Right forelimb (tissue), 1 donor: ENCODE measurements around the gene RALGPS1.

Experiments used
- DNase-seq: peaks from one replicate; pipeline ENCODE4 v3.0.0-alpha.2; 2018

Gene RALGPS1

DNA sequence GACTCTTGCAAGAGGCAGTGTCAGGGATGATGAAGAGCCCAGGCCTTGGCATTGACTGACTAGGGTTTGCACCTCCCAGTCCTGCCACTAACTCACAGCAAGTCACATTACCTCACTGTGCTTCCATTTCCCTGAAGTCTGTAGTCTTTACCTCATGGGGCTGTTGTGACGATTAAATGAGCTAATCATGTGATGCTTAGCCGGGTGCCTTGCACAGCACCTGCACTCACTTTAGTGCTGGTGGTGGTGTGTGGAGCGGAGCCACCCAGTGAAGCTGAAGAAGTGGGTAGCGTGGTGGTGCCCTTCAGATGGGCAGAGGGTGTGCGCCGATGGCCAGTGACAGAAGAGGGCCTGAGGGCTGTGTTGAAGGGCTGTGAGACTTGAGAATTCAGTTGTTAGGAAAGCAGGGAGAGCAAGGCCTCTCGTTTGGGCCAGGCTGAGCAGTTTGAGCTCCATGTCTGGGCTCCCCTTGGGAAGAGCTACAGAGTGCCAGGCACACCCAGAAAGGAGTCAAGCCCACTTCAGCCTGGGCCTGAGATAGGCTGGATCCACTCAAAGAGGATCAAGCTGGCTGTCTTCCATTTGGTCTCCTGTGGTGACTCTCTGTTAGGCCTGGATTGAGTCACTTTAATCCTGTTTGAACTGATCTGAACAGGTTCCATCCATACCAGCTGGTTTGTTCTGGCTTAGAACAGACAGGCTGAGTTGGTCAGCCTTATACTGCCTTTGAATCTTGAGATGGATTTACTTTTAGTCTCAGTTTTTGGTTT is 42.5 kb downstream of the RALGPS1 start:
- DNase-seq, result no peak

DNA sequence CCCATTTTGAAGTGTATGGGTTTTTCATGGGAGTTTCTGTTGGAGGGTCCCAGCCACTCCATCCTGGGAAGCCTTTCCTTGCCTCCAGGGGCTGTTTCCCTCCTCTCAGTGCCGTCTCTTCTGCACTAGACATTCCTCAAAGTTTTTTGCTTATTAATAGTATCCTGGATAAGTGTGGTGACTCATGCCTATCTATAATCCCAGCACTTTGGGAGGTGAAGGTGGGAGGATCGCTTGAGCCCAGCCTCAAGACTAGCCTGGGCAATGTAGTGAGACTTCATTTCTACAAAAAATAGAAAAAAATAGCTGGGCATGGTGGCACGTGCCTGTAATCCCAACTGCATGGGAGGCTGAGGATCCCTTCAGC is 43.1 kb downstream of the RALGPS1 start:
- no peak for DNase-seq

DNA sequence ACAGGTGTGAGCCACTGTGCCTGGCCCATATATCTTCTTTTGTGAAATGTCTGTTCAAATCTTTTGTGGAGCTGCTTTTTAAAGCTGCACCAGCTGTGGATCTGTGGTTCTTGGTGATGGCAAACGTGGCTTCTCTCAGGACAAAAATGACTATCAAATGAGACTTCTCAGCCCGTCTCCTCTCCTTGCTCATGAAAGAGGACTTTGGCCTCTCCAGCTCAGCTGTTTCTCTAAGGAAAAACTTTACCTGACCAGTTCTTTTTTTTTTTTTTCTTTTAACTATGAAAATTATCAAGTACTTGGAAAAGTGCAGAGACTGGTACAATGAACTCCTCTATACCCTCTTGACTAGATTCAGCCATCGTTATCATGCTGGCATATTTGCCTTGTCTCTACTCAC is 44.8 kb downstream of the RALGPS1 start:
- no peak for DNase-seq

DNA sequence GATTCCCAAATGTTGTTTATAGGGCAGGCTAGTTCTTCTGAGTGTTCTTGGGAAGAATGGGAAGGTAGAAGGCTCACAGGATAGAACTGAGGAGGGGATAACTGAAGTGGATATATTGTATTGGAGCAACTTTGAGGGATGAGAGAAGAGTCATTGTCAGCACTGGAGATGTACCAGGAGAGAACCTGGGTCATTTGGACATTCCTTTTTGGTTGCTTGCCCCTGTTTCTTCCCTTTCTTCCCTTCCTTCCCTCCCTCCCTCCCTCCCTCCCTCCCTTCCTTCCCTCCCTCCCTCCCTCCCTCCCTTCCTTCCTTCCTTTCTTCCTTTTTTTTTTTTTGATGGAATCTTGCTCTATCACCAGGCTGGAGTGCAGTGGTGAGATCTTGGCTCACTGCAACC is 45.3 kb downstream of the RALGPS1 start:
- no peak for DNase-seq

DNA sequence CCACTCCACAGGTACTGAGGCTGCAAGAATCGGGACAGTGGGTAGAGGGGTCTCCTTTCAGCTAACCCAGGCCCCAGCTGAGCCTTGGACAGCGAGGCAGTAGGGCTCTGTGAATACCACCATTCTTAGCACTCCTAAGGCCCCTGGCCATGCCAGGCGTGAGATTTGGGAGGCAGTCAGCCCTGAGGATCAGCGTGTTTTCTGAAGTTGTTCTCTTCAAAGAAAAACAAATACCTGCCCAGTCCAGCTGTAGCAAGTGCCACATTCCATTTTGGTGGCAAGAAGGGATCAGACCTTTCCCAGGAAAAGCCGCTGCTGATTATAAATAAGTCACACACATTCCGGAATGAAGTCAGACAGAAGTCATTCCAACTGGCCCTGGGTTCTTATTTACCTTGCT is 47.8 kb downstream of the RALGPS1 start:
- no peak for DNase-seq

DNA sequence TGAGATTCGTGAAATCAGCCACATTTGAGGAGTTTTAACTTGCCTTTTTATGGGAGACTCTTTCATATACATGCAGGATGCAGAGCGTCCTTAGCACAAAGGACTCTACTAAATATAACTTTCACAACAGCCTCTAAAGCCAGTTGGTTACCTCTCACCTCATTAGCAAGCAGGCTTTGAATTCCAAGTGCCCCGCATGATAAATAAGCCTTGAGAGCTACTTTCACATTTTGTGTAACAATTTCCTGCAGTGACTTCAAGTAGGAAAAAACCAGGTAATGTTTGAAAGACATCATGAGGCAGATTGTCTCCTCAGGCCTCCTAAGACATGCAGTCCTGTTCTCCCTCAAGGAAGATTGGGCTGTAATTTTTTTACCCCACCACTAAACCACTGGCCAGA is 50.5 kb downstream of the RALGPS1 start:
- no peak for DNase-seq

DNA sequence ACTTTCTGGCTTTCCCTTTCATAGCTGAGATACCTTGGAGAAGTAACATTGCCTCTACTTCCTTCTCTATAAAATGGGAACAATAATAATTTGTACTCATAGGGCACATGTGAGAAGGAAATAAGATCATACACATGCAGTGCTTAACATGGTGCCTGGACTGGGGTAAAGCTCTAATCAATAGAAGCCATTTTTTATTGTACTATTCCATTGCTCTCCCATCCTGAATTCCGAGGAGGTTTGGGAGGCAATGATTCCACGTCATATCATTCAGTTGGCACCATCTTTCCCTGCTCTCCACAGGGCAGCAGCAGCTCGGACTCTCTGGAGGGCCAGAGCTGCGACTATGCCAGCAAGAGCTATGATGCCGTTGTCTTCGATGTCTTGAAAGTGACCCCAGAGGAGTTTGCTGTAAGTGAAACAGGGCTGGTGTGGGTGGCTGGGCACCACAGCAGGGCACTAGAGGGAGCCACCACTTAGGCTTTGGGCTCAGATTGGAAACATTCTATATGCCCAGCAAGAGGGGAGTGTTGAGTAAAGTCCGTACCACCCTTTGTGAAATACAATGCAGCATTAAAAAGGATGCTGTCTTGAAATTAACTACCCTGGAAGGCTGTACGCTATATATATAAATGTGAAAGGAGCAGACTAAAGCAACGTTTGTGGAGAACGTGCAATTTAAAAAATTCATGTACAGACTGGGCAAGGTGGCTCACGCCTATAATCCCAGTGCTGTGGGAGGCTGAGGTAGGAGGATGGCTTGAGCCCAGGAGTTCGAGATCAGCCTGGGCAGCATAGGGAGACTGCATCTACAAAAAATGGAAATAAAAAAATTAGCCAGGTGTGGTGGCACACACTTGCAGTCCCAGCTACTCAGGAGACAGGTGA is 51.2 kb downstream of the RALGPS1 start:
- DNase-seq, result no peak

DNA sequence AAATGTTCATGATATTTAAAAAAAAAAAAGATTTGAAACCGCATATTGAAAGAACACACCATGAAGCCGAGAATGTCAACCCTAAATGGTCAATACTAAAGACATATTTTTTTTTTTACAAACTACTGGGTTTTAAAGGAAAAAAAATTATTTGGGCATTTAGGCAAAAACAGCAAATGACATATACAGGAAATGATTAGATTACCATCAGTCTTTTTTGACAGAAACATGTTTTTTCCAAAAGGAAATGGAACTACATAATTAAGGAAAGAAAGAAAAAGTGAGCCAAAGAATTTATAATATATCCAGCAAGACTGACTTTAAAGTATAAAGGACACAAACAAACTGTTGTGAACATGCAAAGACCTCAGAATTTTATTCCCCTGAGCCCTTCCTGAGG is 56.7 kb downstream of the RALGPS1 start:
- DNase-seq, result no peak

DNA sequence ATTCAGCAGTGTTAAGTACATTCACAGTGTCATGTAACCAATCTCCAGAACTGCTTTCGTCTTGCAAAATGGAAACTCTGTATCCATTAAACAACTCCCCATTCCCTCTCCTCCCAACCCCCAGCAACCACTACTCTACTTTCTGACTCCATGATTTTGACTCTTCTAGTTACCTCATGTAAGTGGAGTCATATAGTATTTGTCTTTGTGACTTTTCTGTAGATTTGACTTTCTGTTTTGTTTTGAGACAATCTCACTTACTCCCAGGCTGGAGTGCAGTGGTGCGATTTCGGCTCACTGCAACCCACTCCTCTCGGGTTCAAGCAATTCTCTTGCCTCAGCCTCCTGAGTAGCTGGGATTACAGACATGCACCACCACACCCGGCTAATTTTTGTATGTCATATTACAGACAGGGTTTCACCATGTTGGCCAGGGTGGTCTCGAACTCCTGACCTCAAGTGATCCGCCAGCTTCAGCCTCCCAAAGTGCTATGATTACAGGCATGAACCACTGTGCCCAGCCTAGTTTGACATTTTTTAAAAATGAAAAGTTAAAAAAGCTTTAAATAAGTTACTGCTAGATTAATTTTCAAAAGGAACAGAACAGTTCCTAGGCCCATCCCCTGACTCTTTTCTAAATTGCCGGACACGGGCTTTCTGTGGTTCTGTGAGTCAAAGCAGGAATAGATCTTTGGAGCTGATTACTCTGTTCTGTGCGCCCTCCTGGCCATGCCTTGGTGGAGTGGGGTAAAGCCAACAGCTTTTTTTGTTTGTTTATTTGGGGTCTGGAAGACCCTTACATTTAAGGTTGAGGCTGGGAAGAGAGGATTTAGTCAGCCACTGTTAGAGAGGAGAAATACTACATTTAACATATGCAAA is 59.3 kb downstream of the RALGPS1 start:
- DNase-seq, result no peak

DNA sequence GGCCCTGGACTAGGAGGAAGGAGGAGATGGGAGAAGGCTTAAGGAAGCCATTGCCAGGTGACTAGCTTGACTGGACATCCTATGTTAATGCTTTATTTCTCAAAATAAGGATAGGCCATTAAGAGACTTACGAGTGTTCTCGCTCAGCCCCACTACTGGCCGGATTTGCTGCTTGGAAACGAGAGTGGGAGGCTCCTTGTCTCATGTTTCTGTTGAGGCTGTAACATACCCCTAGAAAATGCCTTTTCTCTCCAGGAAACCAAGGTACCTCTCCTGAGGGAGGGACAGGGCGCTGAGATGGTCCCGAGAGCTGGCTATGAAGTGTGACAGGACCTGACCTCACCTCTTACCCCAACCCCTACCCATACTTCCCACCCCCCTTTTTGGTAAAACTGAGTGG is 60.0 kb downstream of the RALGPS1 start:
- DNase-seq, result no peak

DNA sequence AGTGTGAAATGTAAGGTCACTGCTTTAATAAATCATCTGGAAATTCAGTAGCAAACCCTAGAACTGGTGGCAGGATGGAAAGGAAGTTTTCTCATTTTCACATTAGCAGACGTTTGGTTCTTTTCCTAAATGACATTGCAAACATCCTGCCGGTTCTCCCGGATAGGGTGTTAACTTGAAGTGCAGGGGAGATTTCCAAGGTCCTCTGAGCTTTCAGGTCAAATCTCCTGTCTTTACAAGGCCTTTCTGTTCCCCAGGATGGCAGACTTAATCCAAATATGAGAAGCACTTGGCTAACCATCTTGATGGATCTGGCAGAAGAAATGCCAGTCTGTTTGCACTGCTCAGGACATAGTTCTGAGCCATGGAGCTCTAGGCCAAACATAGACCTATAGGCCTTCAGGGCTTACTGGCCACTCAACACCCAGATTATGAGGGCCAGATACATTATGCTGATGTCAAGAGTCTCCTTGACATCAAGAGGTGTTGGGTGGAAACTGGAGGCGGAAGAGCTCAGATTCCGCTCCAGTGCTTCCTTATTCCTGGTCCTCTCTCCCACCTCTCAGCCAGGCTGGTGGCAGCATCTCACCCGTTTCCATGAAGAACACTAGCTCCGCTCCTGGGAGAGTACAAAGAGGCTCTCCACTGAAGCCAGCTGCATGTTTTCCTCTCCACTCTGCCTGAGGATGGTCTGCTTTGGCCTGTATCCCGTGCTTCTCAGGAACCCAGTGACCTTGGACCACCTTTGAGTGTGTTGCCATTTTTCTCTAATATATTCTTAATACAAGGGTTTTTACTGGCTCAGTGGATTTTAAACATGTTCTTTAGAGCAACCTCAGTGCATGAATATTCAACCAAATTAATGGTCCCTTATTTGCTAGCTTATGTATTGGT is 61.0 kb downstream of the RALGPS1 start:
- no peak for DNase-seq

DNA sequence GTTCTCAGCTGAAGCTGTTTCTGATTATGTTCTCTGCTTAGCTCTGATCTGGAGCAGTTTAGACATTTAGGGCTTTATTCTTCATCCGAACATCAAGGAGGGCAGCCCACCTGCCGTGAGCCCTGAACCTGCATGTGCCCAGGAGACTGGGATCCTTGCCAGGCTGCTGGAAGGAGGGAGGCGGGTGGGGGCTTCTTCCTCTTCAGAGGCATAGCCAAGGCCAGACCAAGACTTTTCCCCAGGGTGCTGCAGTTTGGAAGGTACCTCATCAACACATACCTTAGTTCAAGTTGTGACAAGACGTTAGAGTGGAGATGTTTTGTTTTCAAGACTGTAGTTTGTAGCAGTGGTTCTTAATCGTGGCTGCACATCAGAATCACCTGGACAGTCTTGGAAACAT is 64.9 kb downstream of the RALGPS1 start:
- no peak for DNase-seq

DNA sequence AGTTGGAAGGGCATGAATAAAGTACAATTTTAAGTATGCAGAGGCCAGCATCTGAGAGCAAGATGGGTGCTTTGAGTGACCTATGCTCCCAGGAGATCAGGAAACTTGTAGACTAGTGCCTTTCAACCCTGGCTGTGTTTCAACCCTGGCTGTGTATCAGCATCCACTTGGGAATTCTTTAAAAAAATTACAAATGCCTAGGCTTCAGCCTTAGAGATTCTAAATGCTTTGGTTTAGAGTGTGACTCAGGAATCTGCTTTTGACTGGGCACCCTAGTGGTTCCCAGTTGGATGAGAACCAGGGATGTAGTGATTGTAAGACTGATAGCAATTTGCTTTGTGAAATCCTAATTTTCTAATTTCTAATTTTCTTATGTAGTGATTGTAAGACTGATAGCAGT is 65.6 kb downstream of the RALGPS1 start:
- no peak for DNase-seq

DNA sequence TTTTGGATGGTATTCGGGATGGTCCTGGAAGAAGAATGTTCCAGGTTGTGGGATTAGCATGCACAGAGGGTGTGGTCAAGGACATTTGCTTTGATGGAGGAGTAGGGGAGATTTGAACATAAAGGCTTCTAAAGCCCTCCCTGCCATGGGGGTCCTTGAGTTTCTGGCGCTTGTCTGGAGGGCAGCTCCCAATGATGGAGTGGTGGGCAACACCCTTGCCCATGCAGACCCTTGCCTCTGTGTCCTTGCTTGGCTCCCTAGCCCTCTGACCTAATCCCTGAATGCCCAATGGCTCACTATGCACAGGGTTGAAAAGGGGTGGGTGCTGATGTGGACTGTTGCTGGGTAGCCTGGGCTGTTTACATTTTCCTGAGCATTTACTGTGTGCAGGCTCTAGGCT is 66.6 kb downstream of the RALGPS1 start:
- no peak for DNase-seq

DNA sequence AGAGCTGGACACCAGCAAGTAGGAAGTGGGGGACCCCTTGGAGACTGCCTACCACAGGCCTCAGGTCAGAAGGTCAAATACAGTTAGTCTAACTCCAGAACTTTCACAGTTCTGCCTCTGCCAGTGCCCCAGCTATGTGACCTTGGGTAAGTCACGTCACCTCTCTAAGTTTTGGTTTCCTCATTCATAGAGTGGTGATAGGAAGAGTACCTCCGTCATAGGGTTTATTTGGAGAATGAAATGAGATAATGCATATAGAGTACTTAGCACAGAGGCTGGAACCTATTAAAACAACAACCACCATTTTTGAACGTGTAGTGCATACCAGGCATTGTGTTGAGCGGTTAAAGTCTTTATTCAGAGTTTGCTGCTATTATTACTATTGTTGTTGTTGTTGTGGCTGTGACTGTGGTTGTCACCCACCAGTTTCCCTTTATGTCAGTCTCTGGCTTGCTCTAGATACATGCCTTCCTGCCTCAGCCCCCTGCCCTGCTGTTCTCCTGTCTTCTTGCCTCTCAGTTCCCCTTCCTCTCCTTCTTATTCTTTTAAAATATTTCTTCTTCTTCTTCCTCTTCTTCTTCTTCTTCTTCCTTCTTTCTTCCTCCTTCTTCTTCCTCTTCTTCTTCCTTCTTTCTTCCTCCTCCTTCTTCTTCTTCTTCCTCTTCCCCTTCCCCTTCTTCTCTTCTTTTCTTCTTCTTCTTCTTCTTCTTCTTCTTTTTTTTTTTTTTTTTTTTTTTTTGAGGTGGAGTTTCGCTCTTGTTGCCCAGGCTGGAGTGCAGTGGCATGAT is 67.8 kb downstream of the RALGPS1 start:
- DNase-seq, result no peak

DNA sequence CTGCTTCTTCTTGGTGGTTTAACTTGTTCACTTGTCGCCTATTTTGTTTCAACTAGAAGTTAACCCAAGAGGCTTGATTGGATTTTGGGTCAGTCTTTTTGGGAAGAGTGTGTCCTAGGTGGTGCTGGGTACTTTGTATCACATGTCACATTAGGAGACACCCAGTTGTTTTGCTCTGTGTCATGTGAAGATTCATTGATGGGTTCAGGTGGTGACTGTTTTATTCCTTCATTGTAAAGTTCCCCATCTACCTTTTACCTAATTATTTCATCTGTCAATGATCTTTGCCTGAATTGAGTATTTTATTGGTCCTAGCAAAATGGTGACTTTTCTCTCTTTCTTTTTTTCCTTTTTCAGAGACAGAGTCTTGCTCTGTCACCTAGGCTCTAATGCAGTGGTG is 69.2 kb downstream of the RALGPS1 start:
- no peak for DNase-seq

DNA sequence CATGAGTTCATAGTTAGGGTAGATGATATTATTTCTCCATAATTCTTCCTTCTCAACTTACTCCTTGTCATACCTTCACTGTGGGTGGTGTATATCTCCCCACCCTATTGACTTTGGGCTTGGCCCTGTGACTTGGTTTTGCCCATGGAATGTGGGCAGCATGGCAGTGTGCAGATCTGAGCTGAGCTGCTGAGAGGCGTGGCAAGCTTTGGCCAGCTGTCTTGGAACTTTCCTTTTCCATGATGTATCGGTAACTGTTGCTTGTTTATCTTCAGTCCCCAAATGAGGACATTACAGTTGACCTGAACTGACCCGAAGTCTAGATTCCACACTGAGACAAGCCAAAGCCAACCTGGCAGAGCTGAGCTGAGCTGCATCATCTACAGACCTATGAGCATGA is 70.4 kb downstream of the RALGPS1 start:
- DNase-seq, result no peak

DNA sequence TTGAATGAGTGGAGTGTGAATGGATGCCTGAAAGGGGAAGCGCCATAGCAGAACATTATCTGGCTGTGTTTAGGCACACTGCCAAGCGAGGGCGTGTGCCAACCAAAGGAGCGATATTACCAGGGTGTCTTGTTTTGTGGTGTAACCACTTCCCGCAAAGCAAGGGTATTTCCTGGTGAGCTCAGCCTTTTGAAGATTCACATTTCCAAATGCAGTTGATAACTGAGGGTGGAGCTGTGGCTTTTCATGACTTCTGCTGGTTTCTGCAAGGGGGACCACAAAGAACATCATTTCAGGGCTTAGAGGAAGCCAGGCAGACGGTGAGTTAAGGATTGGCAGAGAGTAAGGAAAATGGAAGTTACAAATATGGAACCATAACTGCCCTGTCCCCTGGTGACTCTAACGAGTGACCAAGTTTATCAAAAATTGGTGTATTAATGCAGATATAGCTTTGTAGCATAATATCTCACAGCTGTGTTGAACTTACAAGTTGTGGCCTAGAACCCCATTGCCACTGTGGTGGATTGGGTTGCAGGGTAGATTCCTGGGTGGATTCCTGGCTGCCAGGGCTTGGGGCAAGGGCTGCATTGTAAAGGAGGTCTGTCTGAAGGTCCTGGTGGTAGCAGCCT is 71.4 kb downstream of the RALGPS1 start:
- DNase-seq, result no peak

DNA sequence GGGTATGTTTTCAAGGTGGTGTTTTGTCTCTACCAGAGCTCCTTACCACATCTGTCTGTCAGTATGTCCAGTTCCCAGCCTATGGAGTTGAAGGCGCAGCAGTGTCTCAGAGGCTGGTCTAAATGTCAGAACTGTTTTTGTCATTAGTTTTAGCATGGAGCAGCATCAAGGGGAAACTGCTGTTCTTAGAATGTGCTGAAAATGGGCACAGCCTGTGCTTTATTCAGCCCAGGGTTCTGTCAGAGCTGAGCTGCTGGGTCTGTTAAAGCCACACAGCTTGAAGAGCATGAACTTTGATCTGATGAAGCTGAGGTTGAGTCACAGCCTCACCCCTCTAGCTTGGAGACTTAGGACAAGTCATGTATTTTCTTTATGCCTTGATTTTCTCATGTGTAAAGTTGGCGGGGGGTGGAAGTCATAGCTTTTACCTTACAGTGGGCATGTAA is 71.9 kb downstream of the RALGPS1 start:
- no peak for DNase-seq

DNA sequence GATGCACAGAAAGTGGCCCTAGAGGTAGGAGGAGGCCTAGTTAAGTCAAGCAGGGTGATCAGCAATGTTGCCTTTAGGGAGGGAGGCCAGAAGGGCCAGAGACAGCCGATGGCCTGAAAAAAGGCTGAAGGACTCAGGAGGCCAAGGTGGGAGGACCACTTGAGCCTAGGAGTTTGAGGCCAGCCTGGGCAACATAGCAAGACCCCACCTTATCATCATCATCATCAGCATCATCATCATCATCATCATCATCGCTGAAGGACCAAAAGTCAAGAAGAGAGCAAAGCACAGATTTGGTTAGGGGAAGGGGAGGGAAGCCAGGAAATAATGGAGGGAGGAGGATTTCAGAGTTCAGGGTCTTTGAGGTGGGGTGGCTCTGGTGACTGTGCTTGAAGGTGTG is 74.3 kb downstream of the RALGPS1 start:
- no peak for DNase-seq
